ENCODE data around the gene NEK2. TPM values are rescaled to one million over a fixed set of nuclear protein-coding genes. Genes with fewer than 3 reads are reported as not detected.

NEK2 gene
- total and polyA plus RNA-seq, 2 of the 13 experiments (the other 11 are each of a cell fraction or from before 2014, with no cell fraction given): 10.9 to 40.8 TPM

DNA sequence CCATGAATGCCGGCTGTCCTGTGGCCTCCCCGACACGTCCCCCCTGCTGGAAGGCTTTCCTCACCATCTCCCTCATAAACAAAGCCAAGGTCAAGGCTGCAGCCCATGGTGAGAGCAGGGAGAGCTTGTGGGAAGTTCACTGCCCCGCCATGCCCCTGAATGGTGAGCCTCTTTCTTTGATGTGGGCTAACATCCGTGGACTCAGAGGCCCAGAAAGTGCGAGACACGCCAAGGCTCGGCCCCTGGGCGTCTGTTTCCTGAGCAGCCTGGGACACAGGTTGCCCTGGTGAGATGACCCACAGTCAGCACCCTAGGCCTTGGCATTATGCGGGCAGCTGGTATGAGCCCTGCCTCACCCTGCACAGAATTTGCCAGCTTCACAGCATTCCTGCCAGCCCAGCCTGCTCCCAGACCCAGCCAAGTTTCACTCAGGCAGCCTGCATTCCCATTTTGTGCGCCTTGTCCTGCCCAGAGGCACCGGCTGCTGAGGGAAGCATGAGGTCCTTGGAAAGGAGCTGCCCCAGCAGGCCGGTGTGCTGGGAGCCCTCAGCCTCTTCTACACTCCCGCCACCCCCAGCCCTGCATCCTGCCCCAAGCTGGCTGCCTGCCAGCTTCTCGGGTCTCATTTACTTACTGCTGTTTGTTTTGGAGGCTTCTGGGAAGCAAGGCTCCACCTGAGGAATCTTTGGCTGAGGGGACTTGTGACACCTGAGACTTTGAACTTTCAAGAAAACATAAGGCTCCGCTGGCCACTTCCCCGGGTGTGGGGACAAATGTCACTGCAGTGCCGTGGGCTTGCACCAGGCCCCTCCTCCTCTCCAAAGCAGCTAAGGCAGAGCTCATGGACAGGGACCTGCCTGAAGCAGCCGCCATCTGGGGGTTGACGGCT, 31.9 kb downstream of the NEK2 start (continued):
- no peak for TF ChIP-seq ZNF225 (CRISPR knock-in tag; IDR thresholded peaks at IDR 0.05)
- no peak for TF ChIP-seq PRMT3 (CRISPR knock-in tag; IDR thresholded peaks at IDR 0.05; ENCODE audit: borderline replicate concordance, low read depth)
- TF ChIP-seq TGIF2 (CRISPR knock-in tag; IDR thresholded peaks at IDR 0.05): peak; percentile 65; the same call in 1 of the 2 replicates
- TF ChIP-seq, protein P1, sequence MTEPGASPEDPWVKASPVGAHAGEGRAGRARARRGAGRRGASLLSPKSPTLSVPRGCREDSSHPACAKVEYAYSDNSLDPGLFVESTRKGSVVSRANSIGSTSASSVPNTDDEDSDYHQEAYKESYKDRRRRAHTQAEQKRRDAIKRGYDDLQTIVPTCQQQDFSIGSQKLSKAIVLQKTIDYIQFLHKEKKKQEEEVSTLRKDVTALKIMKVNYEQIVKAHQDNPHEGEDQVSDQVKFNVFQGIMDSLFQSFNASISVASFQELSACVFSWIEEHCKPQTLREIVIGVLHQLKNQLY (CRISPR knock-in tag; IDR thresholded peaks at IDR 0.05): peak; percentile 89; the same call in 1 of the 2 replicates
- peak; percentile 83 for TF ChIP-seq ZNF350 (CRISPR knock-in tag; IDR thresholded peaks at IDR 0.05; ENCODE audit: borderline replicate concordance, low read depth)
- no peak for TF ChIP-seq ZBTB8A (CRISPR knock-in tag; IDR thresholded peaks at IDR 0.05; ENCODE audit: borderline replicate concordance, low read depth)
- TF ChIP-seq, protein P2, sequence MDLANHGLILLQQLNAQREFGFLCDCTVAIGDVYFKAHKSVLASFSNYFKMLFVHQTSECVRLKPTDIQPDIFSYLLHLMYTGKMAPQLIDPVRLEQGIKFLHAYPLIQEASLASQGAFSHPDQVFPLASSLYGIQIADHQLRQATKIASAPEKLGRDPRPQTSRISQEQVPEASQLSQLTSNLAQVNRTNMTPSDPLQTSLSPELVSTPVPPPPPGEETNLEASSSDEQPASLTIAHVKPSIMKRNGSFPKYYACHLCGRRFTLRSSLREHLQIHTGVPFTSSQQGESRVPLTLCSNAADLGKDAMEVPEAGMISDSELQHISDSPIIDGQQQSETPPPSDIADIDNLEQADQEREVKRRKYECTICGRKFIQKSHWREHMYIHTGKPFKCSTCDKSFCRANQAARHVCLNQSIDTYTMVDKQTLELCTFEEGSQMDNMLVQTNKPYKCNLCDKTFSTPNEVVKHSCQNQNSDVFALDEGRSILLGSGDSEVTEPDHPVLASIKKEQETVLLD (CRISPR knock-in tag; IDR thresholded peaks at IDR 0.05; ENCODE audit: low read depth): no peak
- TF ChIP-seq, protein P3, sequence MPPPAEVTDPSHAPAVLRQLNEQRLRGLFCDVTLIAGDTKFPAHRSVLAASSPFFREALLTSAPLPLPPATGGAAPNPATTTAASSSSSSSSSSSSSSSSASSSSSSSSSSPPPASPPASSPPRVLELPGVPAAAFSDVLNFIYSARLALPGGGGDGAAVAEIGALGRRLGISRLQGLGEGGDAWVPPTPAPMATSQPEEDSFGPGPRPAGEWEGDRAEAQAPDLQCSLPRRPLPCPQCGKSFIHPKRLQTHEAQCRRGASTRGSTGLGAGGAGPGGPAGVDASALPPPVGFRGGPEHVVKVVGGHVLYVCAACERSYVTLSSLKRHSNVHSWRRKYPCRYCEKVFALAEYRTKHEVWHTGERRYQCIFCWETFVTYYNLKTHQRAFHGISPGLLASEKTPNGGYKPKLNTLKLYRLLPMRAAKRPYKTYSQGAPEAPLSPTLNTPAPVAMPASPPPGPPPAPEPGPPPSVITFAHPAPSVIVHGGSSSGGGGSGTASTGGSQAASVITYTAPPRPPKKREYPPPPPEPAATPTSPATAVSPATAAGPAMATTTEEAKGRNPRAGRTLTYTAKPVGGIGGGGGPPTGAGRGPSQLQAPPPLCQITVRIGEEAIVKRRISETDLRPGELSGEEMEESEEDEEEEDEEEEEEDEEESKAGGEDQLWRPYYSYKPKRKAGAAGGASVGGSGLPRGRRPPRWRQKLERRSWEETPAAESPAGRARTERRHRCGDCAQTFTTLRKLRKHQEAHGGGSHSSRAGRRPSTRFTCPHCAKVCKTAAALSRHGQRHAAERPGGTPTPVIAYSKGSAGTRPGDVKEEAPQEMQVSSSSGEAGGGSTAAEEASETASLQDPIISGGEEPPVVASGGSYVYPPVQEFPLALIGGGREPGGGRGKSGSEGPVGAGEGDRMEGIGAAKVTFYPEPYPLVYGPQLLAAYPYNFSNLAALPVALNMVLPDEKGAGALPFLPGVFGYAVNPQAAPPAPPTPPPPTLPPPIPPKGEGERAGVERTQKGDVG (CRISPR knock-in tag; IDR thresholded peaks at IDR 0.05; ENCODE audit: borderline replicate concordance): peak; percentile 92; the same call in 1 of the 2 replicates
- TF ChIP-seq ZBTB38 (CRISPR knock-in tag; IDR thresholded peaks at IDR 0.05): no peak; the same call in 1 of the 2 replicates
- TF ChIP-seq BRD4 (CRISPR knock-in tag; IDR thresholded peaks at IDR 0.05): no peak; the same call in 1 of the 2 replicates
- TF ChIP-seq HNF4G (IDR thresholded peaks at IDR 0.05; ENCODE audit: borderline replicate concordance, low read depth, low read length): peak; percentile 58; the same call in 1 of the 2 replicates
- peak; percentile 85; the same call in 1 of the 2 replicates for TF ChIP-seq HNF4G (CRISPR knock-in tag; IDR thresholded peaks at IDR 0.05; ENCODE audit: borderline replicate concordance, low read depth)
- no peak for TF ChIP-seq WIZ (CRISPR knock-in tag; IDR thresholded peaks at IDR 0.05)
- TF ChIP-seq ZFY (CRISPR knock-in tag; IDR thresholded peaks at IDR 0.05): peak; percentile 53; the same call in 1 of the 2 replicates
- TF ChIP-seq ZNF556 (CRISPR knock-in tag; IDR thresholded peaks at IDR 0.05; ENCODE audit: borderline replicate concordance): peak; percentile 70; the same call in 1 of the 2 replicates
- TF ChIP-seq ZNF674 (CRISPR knock-in tag; IDR thresholded peaks at IDR 0.05; ENCODE audit: low read depth): no peak
- TF ChIP-seq, protein P4, sequence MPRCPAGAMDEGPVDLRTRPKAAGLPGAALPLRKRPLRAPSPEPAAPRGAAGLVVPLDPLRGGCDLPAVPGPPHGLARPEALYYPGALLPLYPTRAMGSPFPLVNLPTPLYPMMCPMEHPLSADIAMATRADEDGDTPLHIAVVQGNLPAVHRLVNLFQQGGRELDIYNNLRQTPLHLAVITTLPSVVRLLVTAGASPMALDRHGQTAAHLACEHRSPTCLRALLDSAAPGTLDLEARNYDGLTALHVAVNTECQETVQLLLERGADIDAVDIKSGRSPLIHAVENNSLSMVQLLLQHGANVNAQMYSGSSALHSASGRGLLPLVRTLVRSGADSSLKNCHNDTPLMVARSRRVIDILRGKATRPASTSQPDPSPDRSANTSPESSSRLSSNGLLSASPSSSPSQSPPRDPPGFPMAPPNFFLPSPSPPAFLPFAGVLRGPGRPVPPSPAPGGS (CRISPR knock-in tag; IDR thresholded peaks at IDR 0.05): peak; percentile 88
- no peak for TF ChIP-seq PCBP1 (IDR thresholded peaks at IDR 0.05; ENCODE audit: borderline replicate concordance, low read depth, low read length)
- TF ChIP-seq PHB2 (IDR thresholded peaks at IDR 0.05; ENCODE audit: partially characterized antibody): no peak
- TF ChIP-seq ZSCAN25 (CRISPR knock-in tag; IDR thresholded peaks at IDR 0.05): peak; percentile 91

Data from HepG2 (cell line).